HepG2 (cell line): Measurements from ENCODE around the gene ATG13. TPM values are rescaled to one million over a fixed set of nuclear protein-coding genes. Genes with fewer than 3 reads are reported as not detected.

Source experiments
- ASH2L ChIP-seq: fragments of 300-600, 200-600 bp; sonication (generic); IDR thresholded peaks from 2 replicates; pipeline ENCODE4 v1.7.0; 2017; ENCODE audit warnings: low read depth, mild to moderate bottlenecking, moderate library complexity, mixed read lengths, low read length; ENCODE audit not compliant: insufficient read length
- CC2D1A ChIP-seq: sonication (generic); formaldehyde crosslinking; IDR thresholded peaks from 2 replicates; pipeline ENCODE4 v1.8.1; 2023; ENCODE audit warnings: mild to moderate bottlenecking, missing genetic modification reagents
- CERS6 ChIP-seq: sonication (generic); formaldehyde crosslinking; IDR thresholded peaks from 2 replicates; pipeline ENCODE4 v1.5.0; 2020; ENCODE audit warnings: missing genetic modification reagents
- GABPB1 ChIP-seq: IDR thresholded peaks from 2 replicates; pipeline ENCODE4 v1.6.1; 2016; ENCODE audit warnings: mild to moderate bottlenecking, missing genetic modification reagents, moderate library complexity, missing compliant biosample characterization
- GATAD1 ChIP-seq: IDR thresholded peaks from 2 replicates; pipeline ENCODE4 v1.6.1; 2016; ENCODE audit warnings: missing genetic modification reagents, missing compliant biosample characterization
- KDM2A ChIP-seq: sonication (generic); formaldehyde crosslinking; IDR thresholded peaks from 2 replicates; pipeline ENCODE4 v1.4.0; 2020; ENCODE audit warnings: low read depth, missing genetic modification reagents, borderline replicate concordance
- KLF12 ChIP-seq: sonication (generic); formaldehyde crosslinking; IDR thresholded peaks from 2 replicates; pipeline ENCODE4 v1.4.0; 2020; ENCODE audit warnings: missing genetic modification reagents, borderline replicate concordance
- KMT2A ChIP-seq: sonication (generic); formaldehyde crosslinking; IDR thresholded peaks from 2 replicates; pipeline ENCODE4 v1.4.0; 2020; ENCODE audit warnings: missing genetic modification reagents
- LRRFIP1 ChIP-seq: sonication (generic); formaldehyde crosslinking; conservative IDR thresholded peaks from 2 replicates; pipeline ENCODE4 v1.4.0; 2020; ENCODE audit warnings: missing genetic modification reagents
- MAFK ChIP-seq, 2 experiments: IDR thresholded peaks in 1 of 2; conservative IDR thresholded peaks in 1 of 2; 2 replicates each; pipeline ENCODE4 v1.6.1; 2011; ENCODE audit warnings: improper control_type of control experiment in 2 of 2, low read length in 2 of 2
- MTA1 ChIP-seq: sonication (generic); formaldehyde crosslinking; IDR thresholded peaks from 2 replicates; pipeline ENCODE4 v1.4.0; 2020; ENCODE audit warnings: missing genetic modification reagents, mild to moderate bottlenecking, borderline replicate concordance
- PHF21A ChIP-seq: sonication (generic); formaldehyde crosslinking; IDR thresholded peaks from 2 replicates; pipeline ENCODE4 v1.5.0; 2020; ENCODE audit warnings: mild to moderate bottlenecking, missing genetic modification reagents
- PITX1 ChIP-seq: sonication (generic); formaldehyde crosslinking; IDR thresholded peaks from 2 replicates; pipeline ENCODE4 v1.5.1; 2020; ENCODE audit warnings: mild to moderate bottlenecking, missing genetic modification reagents
- RBFOX2 ChIP-seq: fragments of 200-400 bp; formaldehyde crosslinking; IDR thresholded peaks from 2 replicates; pipeline ENCODE4 v1.6.1; 2017; ENCODE audit warnings: low read depth, mild to moderate bottlenecking, low read length
- RORA ChIP-seq: sonication (generic); formaldehyde crosslinking; IDR thresholded peaks from 2 replicates; pipeline ENCODE4 v1.5.0; 2020; ENCODE audit warnings: mild to moderate bottlenecking, missing genetic modification reagents, moderate library complexity
- SP2 ChIP-seq: sonication (generic); formaldehyde crosslinking; IDR thresholded peaks from 2 replicates; pipeline ENCODE4 v1.5.1; 2020; ENCODE audit warnings: mild to moderate bottlenecking, missing genetic modification reagents
- THYN1 ChIP-seq: sonication (generic); formaldehyde crosslinking; IDR thresholded peaks from 2 replicates; pipeline ENCODE4 v1.8.1; 2023; ENCODE audit warnings: low read depth, mild to moderate bottlenecking, moderate library complexity, missing genetic modification reagents, borderline replicate concordance
- ZNF251 ChIP-seq: sonication (generic); formaldehyde crosslinking; IDR thresholded peaks from 2 replicates; pipeline ENCODE4 v1.9.0; 2021; ENCODE audit warnings: mild to moderate bottlenecking, missing genetic modification reagents
- ZNF343 ChIP-seq: sonication (generic); formaldehyde crosslinking; IDR thresholded peaks from 2 replicates; pipeline ENCODE4 v1.4.0; 2020; ENCODE audit warnings: mild to moderate bottlenecking, missing genetic modification reagents
- ZNF558 ChIP-seq: sonication (generic); formaldehyde crosslinking; IDR thresholded peaks from 2 replicates; pipeline ENCODE4 v1.9.0; 2022; ENCODE audit warnings: mild to moderate bottlenecking, missing genetic modification reagents, borderline replicate concordance
- ZSCAN9 ChIP-seq: IDR thresholded peaks from 2 replicates; pipeline ENCODE4 v1.6.1; 2016; ENCODE audit warnings: borderline replicate concordance
- polyA plus RNA-seq, 8 experiments: library from polyadenylated mRNA; depleted of rRNA in 3 of 8; stranded (reverse) in 7 of 8; unstranded in 1 of 8; fragments of >200 nt; fragmentation: Illumina TruSeq in 4 of 8; extraction: Trizol in 4 of 8; gene quantifications; 2 replicates each; pipeline versions ENCODE4 v1.2.1 to v1.2.3, GENCODE V29; 2011 to 2016; ENCODE audit warnings: low read depth in 4 of 8, missing spikeins in 1 of 8, mixed read lengths in 1 of 8; ENCODE audit not compliant: insufficient read depth in 1 of 8
- total RNA-seq, 5 experiments: library from RNA; depleted of rRNA; stranded (reverse); fragments of >200 nt; fragmentation: Illumina TruSeq; extraction: Trizol; gene quantifications; 2 replicates each; pipeline ENCODE4 v1.2.3, GENCODE V29; 2016; ENCODE audit warnings: low read depth in 1 of 5

Gene ATG13
- total and polyA plus RNA-seq, 2 of the 13 experiments (the other 11 are each of a cell fraction or from before 2014, with no cell fraction given): 55.0 to 77.3 TPM

GRCh38 chr11:46695345-46696211 is 78.2 kb downstream of the ATG13 start (continued):
- TF ChIP-seq MTA1 (CRISPR knock-in tag) (0 out of 2 replicates have a peak, but pooled peaks have one; percentile 21), ZSCAN9 (CRISPR knock-in tag) (peak; percentile 81; the same call in 1 of the 2 replicates), PHF21A (peak; percentile 69), LRRFIP1 (CRISPR knock-in tag) (no peak), KMT2A (CRISPR knock-in tag) (no peak), SP2 (CRISPR knock-in tag) (no peak), CERS6 (CRISPR knock-in tag) (no peak), ASH2L (no peak), ZNF343 (CRISPR knock-in tag) (no peak), CC2D1A (no peak), THYN1 (no peak), KDM2A (CRISPR knock-in tag) (no peak), PITX1 (peak; percentile 28; the same call in 1 of the 2 replicates), MAFK (conservative IDR thresholded peaks at IDR 0.05 in 1 of 2, IDR thresholded peaks at IDR 0.05 in 1 of 2; ENCODE audit: low read length in 2 of 2) (no peak), RBFOX2 (peak; percentile 7; the same call in 1 of the 2 replicates), RORA (CRISPR knock-in tag) (no peak), ZNF558 (CRISPR knock-in tag) (peak; percentile 89; the same call in 1 of the 2 replicates), GABPB1 (CRISPR knock-in tag) (peak; percentile 57), ZNF251 (CRISPR knock-in tag) (no peak), KLF12 (CRISPR knock-in tag) (no peak), GATAD1 (CRISPR knock-in tag) (0 out of 2 replicates have a peak, but pooled peaks have one; percentile 39)
